ENCODE results near the gene FGD2.
"Not testable (repeated sequence)": the region's sequence is repeated elsewhere in the genome, so short reads cannot be mapped to it uniquely, and the experiment has no call there.

Gene FGD2

DNA sequence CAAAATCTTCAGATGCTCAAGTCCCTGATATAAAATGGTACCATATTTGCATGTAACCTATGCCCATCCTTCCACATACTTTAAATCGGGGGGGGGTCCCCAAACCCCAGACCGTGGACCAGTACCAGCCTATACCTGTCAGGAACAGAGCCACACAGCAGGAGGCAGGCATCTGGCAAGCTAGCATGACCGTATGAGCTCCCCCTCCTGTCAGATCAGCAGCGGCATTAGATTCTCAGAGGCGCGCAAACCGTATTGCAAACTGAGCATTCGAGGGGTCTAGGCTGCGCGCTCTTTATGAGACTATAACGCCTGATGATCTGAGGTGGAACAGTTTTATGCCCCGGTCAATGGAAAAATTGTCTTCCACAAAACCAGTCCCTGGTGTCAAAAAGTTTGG is 30.7 kb downstream of the FGD2 start:
- TF ChIP-seq, protein P1, sequence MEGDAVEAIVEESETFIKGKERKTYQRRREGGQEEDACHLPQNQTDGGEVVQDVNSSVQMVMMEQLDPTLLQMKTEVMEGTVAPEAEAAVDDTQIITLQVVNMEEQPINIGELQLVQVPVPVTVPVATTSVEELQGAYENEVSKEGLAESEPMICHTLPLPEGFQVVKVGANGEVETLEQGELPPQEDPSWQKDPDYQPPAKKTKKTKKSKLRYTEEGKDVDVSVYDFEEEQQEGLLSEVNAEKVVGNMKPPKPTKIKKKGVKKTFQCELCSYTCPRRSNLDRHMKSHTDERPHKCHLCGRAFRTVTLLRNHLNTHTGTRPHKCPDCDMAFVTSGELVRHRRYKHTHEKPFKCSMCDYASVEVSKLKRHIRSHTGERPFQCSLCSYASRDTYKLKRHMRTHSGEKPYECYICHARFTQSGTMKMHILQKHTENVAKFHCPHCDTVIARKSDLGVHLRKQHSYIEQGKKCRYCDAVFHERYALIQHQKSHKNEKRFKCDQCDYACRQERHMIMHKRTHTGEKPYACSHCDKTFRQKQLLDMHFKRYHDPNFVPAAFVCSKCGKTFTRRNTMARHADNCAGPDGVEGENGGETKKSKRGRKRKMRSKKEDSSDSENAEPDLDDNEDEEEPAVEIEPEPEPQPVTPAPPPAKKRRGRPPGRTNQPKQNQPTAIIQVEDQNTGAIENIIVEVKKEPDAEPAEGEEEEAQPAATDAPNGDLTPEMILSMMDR (IDR thresholded peaks at IDR 0.05; ENCODE audit: low read depth, low read length): no peak
- H3K4me3 ChIP-seq (replicated peaks in 1 of 2; ENCODE audit: low read depth in 2 of 2, low read length in 2 of 2): no peak overlapping the region
- DNase-seq (ENCODE audit: low read depth in 2 of 2): no peak

DNA sequence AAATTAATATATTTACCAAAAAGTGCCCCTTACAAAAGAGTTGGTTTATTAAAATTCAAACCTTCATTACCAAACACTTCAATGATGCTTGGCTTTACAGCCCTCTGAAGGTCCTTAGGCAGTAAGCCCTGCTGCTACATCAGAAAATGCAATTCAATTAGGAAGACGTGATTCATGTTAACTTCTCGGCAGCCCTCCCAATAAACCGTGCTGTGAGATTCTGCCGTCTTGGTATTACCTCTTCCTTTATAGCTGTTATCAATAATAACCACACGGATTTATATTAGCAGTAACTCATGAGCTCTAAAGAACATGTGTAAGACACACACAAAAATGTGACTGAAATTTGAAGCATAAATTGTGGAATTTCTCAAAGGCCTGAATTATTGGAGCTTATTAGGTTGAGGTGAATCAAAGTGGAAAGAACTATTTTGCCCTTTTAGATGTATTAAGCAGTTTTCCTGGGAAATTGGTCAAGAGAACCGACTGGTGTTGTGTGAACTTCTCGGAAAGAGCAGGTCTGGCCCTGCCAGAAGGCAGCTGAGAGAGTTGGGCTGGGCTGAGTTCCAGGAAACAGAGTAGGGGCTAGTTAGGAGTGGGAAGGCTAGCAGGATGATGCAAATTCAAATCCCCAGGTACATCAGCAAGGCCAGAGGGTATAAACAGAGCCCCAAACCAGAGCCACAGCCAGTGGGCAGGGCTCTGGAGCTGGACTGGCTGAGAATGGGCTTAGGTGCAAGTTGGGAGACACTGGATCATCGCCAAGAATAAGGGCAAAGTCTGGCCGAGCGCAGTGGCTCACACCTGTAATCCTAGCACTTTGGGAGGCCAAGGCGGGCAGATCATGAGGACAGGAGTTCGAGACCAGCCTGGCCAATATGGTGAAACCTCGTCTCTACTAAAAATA is 33.1 kb downstream of the FGD2 start:
- H3K4me3 ChIP-seq (replicated peaks in 1 of 2; ENCODE audit: low read depth in 2 of 2, low read length in 2 of 2): no peak overlapping the region
- DNase-seq (ENCODE audit: low read depth in 2 of 2): peak; percentile 34 to 93
- TF ChIP-seq, protein P1 (IDR thresholded peaks at IDR 0.05; ENCODE audit: low read depth, low read length): no peak

DNA sequence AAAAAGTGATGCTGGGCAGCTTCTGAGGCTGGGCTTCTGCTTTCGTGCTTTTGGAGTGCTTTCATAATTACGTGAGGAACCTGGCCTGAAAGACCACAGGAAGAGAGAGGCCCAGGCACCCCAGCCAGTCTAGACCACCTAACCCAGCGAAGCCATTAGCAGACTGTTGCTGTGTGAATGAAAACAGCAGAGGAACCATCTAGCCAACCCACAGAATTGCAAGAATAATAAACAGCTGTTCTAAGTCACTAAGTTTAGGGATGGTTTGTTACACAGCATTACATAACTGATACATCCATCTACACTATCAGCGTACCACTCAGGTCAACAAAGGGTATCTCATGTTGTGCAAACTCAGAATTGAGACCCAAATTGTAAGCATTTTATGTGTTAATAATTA is 34.5 kb downstream of the FGD2 start:
- DNase-seq (ENCODE audit: low read depth in 2 of 2): no peak
- TF ChIP-seq, protein P1 (IDR thresholded peaks at IDR 0.05; ENCODE audit: low read depth, low read length): no peak
- no peak overlapping the region for H3K4me3 ChIP-seq (replicated peaks in 1 of 2; ENCODE audit: low read depth in 2 of 2, low read length in 2 of 2)

DNA sequence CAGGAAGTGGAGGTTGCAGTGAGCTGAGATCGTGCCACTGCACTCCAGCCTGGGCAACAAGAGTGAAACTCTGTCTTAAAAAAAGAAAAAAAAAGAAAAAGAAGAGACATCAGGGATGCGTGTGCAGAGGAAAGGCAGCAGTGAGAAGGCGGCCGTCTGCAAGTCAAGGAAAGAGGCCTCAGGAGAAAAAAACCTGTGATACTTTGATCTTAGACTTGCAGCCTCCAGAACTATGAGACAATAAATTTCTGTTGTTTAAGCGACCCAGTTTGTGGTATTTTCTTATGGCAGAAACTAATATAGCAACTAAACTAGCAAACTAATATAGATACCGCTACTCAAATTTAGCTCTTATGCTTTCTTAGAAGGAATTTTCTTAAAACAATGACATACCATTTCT is 36.1 kb downstream of the FGD2 start:
- TF ChIP-seq, protein P1 (IDR thresholded peaks at IDR 0.05; ENCODE audit: low read depth, low read length): no peak
- DNase-seq (ENCODE audit: low read depth in 2 of 2): no peak
- no peak overlapping the region for H3K4me3 ChIP-seq (replicated peaks in 1 of 2; ENCODE audit: low read depth in 2 of 2, low read length in 2 of 2)

DNA sequence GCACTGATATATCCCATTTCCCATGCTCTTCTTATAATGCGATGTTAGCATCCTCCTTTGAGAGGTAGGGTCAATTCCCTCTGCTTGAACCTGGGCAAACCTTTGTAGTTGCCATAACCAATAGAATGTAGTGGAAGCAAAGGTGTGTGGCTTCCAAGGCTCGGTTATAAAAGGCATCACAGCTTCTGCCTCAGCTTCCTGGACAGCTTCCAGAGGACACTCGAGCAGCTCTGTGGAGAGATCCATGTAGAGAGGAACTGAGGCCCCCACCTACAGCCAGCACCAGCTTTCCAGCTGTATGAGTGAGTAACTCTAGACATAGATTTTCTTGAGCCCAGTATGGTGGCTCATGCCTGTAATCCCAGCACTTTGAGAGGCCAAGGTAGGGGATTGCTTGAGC is 36.7 kb downstream of the FGD2 start:
- H3K4me3 ChIP-seq (replicated peaks in 1 of 2; ENCODE audit: low read depth in 2 of 2, low read length in 2 of 2): no peak overlapping the region
- no peak for DNase-seq (ENCODE audit: low read depth in 2 of 2)
- TF ChIP-seq, protein P1 (IDR thresholded peaks at IDR 0.05; ENCODE audit: low read depth, low read length): no peak

DNA sequence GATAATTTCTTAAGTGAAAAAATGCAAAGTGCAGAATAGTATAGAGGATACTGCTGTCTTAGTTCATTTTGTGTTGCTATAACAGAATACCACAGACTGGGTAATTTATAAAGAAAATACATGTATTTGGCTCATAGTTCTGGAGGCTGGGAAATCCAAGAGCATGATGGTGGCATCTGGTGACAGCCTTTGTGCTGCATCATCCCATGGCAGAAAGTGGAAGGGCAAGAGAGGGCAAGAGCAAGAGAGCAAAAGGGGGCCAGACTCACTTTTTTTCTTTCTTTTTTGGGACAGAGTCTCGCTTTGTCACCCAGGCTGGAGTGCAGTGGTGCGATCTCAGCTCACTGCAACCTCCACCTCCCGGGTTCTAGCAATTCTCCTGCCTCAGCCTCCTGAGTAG is 37.6 kb downstream of the FGD2 start:
- DNase-seq (ENCODE audit: low read depth in 2 of 2); H3K4me3 ChIP-seq (replicated peaks in 1 of 2; ENCODE audit: low read depth in 2 of 2, low read length in 2 of 2): not testable (repeated sequence)

DNA sequence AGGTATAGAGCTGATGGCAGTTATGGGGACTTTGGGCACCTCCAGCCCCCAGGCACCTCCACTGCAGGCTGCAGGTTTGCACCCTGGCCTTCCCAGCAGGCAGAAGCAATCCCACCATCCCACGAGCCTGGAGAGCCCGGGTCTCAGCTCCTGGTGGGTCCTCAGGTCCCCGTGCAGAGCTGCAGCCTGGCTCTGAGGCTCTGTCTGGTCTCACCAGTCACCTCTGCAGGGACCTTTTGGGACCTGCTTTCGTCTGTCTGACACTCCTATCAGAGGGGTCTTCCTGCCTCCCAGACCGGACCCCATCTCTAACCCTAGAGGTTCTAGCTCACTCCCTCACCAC is 41.9 kb downstream of the FGD2 start:
- DNase-seq (ENCODE audit: low read depth in 2 of 2): no peak
- no peak overlapping the region for H3K4me3 ChIP-seq (replicated peaks in 1 of 2; ENCODE audit: low read depth in 2 of 2, low read length in 2 of 2)
- TF ChIP-seq, protein P1 (IDR thresholded peaks at IDR 0.05; ENCODE audit: low read depth, low read length): no peak

All from cardiac fibroblast (primary cell).